Measurements from ENCODE around the gene PRSS16.
A peak's percentile ranks its signal among the peaks of the same experiment; 100 is the strongest.
"Not testable (repeated sequence)": the region's sequence is repeated elsewhere in the genome, so short reads cannot be mapped to it uniquely, and the experiment has no call there.

Gene PRSS16

DNA sequence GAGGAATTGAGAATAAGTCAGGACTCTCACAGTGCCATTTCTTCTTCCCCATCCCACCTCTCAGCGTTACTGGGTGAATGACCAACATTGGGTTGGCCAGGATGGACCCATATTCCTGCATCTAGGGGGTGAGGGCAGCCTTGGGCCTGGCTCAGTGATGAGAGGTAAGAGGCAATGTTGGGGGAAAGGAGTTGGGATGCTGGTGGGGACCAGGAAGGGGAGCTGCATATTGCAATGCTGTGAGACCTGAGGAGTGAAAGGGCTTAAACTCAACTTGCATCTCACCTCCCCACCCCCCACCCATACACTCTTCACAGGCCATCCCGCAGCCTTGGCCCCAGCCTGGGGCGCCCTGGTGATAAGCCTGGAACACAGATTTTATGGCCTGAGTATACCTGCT lies 1.3 kb downstream of the PRSS16 start:
- no peak for DNase-seq

DNA sequence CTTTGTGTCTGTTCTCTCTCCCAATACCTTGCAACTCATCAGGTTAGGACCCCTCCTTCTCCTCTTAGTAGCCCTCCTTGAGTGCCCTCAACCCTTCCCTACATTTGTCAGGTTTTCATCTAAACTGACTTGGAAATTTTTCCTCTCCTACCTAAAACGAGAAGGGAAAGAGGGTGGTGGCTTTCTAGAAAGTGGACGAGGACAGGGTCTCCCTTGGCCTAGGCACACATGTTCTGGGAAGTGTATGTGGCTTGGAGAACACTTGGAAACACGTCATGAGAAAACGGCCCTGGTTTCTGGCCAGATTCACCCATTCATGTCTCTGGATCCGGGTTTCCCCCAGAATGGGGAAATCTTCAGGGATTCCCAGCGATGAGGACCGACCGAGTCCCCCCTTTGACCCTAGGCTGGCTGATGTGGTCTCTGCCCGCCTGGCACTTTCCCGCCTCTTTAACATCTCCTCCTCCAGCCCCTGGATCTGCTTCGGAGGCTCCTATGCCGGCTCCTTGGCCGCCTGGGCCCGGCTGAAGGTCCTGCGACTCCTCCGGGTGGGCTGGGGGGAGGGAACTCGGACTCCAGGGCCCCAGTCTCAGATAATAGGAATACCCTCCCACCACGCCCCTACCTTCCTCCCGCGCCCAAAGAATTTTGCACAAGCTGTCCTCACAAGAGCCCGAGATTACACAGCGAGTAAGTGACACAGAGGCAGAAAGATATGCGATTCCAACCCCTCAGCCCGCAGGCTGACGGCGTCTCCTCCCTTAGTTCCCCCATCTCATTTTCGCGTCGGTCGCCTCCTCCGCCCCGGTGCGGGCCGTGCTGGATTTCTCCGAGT lies 3.0 kb downstream of the PRSS16 start:
- no peak for DNase-seq

DNA sequence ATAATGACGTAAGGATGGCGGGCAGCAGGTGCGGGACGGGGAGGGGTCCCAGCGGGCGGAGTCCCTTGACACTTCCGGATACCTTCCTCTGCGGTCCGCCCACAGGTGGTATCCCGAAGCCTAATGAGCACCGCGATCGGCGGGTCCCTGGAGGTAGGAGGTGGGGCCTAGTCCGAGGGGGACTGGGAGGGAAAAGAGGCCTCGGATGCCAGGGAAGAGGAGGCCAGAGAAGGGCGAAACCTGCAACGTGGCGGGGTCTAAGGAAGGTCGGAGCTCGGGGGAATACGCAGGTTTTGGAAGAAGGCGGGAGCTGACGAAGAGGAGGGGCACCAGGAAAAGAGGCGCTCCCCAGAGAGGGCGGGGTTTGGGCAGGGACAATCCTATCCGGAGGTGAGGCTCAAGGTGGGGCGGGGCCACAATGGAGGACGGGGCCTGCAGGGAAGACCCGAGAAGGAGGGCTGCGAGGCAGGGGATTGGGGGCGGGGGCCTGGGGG lies 3.7 kb downstream of the PRSS16 start:
- DNase-seq = peak; percentile 39

DNA sequence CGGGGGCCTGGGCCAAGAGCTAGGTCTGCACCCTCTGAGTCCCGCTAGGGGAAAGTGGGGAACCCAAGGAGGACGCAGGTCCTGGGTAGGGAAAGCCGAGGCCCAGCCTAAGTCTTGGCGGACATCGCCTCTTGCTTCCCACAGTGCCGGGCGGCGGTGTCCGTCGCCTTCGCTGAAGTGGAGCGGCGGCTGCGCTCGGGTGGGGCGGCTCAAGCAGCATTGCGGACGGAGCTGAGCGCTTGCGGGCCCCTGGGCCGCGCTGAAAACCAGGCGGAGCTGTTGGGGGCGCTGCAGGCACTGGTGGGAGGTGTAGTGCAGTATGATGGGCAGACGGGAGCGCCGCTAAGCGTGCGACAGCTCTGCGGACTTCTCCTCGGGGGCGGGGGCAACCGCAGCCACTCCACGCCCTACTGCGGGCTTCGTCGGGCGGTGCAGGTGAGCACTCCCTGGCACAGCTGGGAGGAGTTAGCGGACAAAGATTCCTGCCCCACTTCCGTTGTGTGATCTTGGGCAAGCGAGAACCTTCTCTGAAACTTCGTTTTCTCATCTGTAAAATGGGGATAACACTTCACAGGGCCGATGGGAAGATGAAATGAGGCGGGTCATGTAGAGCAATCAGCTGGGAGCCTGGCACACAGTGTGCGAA lies 4.2 kb downstream of the PRSS16 start:
- DNase-seq = peak; percentile 37

DNA sequence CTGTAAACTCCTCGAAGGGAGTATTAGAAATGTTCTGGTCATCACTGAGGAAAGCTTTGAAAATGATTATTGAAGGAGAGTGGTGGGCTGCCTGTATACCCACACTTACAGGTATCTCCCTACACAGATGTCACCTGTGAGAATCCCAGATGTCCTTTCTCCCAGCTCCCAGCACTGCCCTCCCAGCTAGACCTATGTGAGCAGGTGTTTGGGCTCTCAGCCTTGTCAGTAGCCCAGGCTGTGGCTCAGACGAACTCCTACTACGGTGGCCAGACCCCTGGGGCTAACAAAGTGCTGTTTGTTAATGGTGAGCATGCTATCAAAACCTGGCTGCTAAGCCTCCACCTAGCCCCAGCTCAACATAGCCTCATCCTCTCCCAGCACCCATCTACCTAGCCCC lies 7.1 kb downstream of the PRSS16 start:
- DNase-seq = no peak

DNA sequence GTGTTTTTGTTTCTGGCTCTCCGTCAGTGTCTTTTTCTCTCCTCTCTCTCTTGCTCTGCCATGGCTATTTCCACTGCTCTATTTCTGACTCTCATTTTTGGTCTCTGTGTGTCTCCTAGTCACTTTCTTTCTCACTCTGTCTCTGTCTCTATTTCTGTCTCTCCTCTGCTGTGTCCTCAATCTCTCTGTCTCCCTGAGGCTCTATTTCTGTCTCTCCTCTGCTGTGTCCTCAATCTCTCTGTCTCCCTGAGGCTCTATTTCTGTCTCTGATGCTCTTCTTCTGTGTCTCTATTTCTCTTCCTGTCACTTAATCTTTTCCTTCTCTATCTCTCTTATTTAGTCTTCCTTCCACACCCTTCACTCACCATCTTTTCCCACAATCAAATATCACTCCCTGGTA lies 8.4 kb downstream of the PRSS16 start:
- DNase-seq = no peak

DNA sequence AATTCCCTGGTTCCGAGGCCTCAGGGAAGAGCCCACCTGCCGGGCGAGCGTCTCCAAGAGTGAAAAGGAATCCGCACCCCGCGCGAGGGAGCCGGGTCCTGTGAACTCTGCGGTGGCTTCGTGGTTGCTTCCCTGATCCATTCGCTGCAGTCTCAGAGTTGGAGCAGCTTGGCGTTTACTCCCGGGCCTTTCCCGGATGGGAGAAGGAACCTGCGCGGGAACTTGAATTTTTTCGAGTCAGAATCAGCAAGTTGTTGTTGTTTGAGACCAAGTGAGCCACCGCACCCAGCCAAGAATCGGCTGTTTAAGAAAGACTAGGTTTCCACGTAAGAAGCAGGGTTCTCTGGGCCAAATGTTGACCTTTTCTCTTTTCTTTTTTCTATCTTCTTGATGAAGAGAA lies 12.9 kb downstream of the PRSS16 start:
- DNase-seq = no peak

DNA sequence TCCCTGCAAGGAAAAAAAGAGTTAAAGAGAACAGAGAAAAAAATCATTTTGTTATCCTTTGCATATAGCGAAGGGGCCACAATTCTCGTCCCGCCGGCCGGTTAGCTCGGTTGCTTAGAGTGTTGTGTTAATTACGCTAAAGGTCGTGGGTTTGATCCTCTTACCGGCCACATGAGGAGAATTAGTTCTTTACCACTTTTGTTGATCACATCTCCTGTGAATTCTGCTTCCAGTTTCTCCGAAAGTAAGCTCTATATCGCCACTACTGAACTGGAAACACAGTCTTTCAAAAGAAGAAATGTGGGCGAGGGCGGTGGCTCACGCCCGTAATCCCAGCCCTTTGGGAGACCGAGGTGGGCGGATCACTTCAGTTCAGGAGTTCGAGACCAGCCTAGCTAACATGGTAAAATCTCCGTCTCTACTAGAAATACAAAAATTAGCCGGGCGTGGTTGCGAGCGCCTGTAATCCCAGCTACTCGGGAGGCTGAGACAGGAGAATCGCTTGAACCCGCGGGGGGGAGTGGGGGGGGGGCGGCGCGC lies 13.4 kb downstream of the PRSS16 start:
- DNase-seq = no peak

DNA sequence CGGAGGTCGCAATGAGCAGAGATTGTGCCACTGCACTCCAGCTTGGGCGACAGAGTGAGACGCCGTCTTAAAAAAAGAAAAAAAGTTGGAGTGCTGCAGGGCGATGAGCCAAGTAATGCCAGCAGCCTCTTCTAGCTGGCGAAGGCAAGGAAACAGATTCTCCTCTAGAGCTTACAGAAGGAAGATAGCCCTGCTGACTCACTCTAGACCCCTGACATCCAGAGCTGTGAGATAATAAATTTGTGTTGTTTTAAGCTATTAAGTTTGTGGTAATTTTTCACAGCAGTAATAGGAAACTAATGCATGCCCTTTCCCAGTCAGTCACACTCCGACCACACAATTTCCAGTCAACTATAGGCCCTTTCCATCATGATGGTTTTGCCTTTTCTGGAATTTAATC lies 16.4 kb downstream of the PRSS16 start:
- DNase-seq = no peak

DNA sequence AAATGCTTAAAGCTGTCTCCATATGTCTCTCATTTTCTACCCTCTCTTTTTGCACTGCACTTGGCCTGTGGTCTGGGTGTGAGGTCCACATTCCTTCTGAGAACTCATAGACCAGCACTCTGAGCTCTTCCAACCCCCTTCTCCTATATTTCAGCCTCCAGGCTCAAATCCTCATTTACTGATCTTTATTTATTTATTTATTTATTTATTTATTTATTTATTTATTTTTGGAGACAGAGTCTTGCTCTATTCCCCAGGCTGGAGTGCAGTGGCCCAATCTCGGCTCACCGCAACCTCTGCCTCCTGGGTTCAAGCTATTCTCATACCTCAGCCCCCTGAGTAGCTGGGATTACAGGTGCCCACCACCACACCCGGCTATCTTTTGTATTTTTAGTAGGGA lies 19.5 kb downstream of the PRSS16 start:
- DNase-seq = not testable (repeated sequence)

DNA sequence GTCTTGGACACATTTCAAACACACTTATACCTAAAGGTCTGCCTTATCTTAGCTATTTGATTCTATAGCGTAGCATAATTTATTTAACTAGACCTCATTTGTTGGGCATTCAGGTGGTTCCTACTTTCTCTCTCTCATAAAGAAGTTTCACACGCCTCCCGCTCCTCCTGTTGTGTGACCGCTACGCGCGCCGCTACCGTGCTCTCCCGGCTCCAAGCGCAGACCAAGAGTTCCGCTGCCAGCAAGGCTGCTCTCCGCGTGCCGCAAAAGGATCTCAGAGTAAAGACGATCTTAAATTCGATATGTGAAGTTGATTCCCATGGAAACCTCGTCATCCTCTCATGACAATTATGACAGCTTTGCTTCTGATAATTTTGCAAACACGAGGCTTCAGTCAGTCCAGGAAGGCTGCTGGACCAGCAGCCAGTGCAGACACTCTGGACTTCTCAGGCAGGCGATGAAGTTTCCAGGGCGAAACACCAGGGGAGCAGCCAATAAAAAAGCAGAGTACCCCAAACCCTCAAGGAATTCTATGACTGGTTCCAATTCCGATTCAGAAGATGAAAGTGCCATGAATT lies 20.4 kb downstream of the PRSS16 start:
- DNase-seq = no peak

DNA sequence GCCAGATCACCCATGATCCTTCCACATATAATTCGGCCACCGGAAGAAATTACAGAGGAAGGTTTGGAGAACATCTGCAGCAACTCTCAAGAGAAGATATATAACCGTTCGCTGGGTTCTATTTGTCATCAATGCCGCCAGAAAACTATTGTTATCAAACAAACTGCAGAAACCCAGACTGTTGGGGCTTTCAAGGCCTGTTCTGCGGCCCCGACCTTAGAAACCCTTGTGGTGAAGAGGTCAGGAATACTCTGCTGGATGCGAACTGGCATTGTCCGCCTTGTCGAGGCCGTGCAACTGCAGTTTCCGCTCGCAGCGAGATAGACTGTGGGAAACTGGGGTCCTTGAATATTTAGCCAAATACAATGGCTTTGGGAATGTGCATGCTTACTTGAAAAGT lies 21.3 kb downstream of the PRSS16 start:
- DNase-seq = no peak

DNA sequence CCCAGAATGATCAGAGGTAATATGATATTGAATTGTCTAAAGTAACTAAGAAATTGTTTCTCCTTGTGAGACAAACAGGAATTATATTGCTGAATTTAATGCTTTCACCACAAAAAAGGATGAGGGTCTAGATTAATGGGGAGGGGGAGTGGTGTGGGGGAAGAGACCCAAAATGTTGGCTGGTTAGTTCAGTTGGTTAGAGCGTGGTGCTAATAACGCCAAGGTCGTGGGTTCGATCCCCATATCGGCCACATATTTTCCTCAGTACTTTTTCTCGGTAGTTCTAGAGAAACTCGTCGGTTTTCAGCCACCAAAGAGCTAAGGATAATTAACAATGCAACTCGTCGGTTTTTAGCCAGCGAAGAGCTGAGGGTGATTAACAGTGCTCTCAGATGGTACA lies 26.3 kb downstream of the PRSS16 start:
- no peak for DNase-seq

DNA sequence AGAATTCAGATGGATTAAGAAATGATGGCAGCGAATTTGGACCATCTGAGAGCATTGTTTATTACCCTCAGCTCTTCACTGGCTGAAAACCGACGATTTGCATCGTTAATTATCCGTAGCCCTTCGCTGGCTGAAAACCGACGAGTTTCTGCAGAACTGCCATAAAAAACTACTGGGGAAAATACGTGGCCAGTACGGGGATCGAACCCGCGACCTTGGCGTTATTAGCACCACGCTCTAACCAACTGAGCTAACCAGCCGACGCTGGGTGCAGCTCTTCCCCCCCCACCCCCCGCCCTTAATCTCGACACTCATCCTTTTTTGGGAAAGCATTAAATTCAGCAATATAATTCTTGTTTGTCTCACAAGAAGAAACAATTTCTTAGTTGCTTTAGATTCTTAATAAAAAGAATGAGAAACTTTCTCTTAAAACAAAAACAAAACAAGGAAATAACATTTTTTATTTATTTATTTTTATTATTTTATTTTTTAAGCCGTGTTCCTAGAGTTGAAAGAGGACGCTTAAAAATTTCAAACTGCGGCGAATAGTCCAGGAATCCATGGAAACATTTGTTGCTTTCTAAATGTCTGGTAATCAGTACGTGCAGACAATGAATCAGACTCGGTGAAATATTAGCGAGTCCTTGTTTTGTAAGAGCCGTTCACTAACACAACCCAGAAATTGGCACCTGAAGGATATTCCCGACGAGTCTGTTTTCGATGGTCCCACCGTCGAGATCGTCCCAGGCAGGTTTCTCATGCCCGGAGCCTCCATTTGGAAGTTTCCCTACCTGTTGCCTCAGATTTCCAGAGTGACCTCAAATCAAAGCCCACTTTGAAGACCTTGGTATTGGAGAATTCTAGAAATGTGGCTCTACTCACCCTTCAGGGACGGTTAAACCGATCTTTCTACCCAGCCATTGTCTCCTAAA lies 27.8 kb downstream of the PRSS16 start:
- no peak for DNase-seq

DNA sequence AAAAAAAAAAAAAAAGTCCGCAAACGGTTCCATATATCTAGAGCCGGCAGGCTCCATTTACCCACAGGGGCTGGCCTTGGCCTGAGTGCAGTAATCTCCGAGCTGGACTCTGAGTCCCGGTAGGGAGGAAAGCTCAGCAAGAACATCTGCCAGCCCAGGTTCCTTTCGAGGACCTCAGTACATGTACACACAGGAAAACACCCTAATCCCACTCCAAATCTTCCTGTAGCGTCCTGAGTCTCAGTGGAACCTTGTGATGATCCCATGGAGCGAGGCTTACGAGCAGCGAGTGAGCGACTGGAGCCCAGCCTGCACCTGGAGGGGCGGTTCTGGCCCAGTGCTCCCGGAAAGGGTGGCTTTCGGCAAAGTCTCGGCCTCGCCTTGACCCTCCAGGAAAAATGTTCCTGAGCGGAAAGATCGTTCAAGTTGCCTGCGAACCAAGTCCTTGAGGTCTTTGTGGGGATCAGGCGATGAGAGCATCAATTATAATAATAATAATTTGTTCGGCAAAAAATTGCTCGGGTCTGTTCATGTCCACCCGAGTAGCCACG lies 32.1 kb downstream of the PRSS16 start:
- DNase-seq = no peak

DNA sequence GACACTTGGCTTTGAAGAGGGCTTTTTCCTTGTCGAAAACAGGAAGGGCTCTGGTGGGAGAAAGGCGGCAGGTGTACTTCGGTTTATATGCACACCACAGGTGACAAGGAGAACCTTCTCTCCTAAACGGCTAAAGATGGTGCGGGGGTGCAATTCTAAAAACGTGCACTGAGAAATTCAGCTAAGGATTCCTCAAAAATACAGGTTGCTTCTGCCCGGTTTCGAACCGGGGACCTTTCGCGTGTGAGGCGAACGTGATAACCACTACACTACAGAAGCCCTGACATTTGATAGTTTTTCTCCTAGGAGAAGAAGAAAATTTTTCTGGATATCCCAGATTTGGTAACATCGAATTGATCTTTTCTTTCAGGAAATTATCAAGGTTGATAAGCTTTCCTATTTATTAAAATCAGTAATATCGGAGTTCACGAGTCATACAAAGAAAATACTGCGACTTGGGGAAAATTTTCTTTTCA lies 32.6 kb downstream of the PRSS16 start:
- peak; percentile 62 for DNase-seq

DNA sequence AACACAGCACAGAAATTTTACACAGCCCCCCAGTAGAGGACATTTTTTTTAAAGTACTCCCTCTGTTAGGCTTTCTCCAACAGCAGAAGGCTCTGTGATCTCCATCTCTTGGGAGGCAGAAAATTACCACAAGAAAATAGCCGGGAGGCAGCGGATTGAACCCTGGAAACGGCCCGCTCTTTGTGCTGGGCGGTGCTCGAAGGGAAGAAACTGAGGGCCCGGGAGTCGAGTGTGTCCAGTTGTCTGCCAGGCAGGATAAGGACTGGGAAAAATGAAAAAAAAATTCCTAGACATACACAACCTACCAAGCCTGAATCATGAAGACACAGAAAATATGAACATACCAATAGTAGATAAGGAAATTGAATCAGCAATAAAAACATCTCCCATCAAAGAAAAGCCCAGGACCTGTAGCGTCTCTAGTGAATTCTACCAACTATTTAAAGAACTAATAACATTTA lies 33.1 kb downstream of the PRSS16 start:
- no peak for DNase-seq

DNA sequence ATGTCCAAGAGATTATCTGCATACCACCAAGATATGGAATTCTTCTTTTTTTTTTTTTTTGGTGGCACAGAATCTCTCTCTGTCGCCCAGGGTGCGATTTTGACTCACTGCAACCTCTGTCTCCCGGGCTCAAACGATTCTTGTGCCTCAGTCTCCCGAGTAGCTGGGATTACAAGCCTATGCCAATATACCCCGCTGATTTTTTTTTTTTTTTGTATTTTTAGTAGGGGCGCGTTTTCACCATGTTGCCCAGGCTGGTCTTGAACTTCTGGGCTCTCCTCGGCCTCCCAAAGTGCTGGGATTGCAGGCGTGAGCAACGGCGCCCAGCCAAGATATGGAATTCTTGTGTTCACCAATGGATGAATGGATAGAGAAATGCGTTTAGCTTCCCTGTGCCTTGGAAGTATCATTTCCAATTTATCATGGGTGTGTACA lies 33.6 kb downstream of the PRSS16 start:
- DNase-seq = no peak

DNA sequence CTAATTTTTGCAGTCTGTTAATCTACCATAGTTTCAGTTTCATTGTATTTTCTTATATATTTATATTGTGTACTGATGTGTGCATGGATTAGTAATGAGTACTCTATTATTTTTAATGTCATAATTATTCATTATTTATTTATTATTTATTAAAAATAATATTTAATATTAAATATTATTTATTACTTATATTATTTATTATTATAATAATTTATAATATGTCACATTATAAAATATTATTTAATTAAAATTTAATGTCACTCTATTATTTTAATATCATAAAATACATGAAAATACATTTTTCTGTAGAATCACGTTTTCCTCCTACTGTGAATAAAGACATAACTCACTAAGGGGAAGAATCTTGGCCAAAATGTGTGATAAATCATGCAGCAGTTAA lies 34.1 kb downstream of the PRSS16 start:
- no peak for DNase-seq

DNA sequence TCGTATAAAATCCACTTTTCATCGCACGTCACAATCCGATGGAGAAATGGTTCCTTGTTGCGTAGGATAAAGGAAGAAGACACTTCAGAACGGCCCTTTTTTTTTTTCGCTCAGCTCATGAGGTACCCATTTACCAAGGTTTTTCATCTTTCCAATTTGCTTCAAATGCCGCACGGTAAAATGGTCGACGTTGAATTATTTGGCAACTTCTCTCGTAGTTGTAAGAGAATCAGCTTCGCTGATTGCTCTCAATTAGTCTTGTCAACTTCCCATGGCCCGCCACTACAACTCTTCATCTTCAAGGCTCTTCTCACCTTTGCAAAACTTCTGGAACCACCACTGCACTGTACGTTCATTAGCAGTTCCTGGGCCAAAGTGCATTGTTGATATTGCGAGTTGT lies 35.8 kb downstream of the PRSS16 start:
- DNase-seq = no peak

DNA sequence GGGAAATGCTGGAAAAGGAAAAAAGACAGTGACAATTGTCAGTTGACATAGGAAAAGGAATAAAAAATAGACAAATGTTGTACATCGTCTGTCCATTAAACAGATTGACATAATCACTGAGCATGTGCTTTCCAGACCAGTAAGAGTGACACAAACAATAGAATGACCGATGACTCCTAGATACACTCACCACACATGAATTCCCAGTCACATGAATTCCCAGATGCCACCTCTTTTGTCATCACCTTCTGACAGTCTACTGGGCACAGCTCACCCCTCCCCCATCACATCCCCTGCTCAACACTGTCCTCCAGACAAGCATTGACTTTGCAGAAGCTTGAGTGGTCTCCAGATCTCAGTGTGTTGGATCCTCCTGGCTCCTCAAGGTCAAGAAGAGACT lies 38.6 kb downstream of the PRSS16 start:
- DNase-seq = no peak

DNA sequence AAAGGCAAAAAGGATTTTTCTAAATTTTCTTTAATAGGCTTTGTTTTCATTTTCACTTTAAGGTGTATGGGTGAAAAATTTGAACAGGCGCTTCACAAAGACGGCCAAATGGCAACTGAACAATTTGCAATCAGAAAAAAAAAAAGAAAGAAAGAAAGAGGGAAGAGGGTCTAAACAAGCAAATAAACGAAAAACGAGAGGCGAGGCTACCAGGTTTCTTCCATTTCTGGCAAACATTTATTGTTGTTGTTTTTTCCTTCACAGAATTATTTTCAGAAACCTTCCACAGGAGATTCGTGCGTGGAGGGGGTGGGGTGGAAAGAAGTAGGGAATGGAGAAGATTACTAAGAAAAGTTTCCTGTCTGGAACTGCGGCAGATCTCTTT lies 40.2 kb downstream of the PRSS16 start:
- no peak for DNase-seq

All from fibroblast of upper back skin (primary cell).